ENCODE data around the gene MAGEA9. TPM values are rescaled to one million over a fixed set of nuclear protein-coding genes. Genes with fewer than 3 reads are reported as not detected.
"Not testable (repeated sequence)": the region's sequence is repeated elsewhere in the genome, so short reads cannot be mapped to it uniquely, and the experiment has no call there.

Gene MAGEA9
- not detected for polyA plus RNA-seq (ENCODE audit: insufficient read length in 4 of 4)

- not testable (repeated sequence) for DNase-seq (ENCODE audit: low read depth in 4 of 4, low spot score in 2 of 4)
Observed at GRCh38 chrX:149781727-149782126, at the start of gene MAGEA9. Gene MAGEA9 (plus strand): TSS chrX:149781930. CDS start chrX:149786211, 4,281 bp downstream.

GRCh38 chrX:149742269-149742668 is 39.5 kb upstream of the MAGEA9 start:
- DNase-seq (ENCODE audit: low read depth in 4 of 4, low spot score in 2 of 4), result not testable (repeated sequence)

DNA sequence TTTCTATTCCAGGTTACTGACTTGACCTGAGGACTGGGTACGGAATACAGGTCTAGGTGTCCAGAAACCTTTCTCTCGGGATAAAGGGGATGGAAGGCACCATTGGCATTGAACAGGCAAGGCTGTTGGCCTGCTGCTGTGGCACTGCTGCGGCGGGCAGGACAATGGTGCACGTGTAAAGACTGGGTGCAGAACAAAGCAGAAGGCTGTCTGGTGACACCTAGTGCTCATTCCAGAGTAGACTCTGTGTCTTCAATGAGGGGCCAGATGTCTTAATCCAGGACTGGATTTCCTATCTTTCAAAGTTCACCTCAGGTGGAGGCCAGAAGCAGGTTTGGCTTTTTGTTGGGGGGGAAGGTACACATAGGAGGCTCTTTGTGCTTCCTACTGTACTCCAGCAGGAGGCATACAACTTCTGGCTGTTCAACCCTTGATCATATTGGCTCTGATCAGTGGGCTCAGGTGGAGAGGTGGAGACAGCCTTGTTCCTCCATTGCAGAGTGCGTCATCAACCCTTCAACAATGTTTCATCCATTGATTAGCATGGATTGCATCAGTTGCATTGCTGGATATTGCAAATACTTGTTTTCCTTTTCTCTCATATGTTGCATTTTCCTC is 35.2 kb upstream of the MAGEA9 start:
- DNase-seq (ENCODE audit: low read depth in 4 of 4, low spot score in 2 of 4), result not testable (repeated sequence)

DNA sequence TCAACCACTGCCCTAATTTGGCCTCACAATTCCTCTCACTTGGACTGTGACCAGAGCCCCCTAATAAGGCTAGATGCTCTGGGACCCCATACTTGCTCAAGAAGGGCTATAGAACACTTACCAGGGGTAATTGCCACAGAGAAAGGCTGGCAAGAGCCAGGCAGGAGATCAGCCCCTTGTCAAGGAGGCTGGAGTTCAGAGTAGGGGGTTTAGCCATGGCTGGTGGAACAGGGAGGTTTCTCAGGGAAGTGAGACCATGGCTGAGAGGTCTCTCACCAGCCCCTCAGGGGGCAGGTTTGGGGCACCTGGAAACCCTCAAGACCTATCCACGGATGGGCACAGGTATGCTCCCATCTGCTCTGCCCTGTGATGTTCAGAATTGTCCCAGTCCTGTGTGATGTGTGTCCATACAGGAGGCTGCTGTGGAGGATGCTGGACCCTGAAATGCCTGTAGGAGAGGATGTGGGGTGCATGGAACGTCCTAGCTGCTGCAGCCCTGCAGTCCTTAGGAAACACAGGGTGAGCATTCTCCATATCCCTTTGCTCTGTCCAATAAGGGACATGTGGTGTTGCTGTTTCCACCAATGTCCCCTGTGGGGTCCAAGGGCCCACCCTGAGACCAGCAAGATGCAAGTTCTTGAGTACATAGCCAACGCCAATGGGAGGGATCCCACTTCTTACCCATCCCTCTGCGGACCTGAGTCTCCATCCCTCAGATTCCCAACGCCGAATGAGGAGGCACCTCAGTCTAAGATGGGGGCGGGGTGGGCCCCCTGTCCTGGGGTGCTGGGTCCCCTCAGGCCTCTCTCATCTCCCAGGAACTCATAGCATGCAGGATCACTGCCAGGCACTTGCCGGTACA is 24.3 kb upstream of the MAGEA9 start:
- DNase-seq (ENCODE audit: low read depth in 4 of 4, low spot score in 2 of 4), result no peak

DNA sequence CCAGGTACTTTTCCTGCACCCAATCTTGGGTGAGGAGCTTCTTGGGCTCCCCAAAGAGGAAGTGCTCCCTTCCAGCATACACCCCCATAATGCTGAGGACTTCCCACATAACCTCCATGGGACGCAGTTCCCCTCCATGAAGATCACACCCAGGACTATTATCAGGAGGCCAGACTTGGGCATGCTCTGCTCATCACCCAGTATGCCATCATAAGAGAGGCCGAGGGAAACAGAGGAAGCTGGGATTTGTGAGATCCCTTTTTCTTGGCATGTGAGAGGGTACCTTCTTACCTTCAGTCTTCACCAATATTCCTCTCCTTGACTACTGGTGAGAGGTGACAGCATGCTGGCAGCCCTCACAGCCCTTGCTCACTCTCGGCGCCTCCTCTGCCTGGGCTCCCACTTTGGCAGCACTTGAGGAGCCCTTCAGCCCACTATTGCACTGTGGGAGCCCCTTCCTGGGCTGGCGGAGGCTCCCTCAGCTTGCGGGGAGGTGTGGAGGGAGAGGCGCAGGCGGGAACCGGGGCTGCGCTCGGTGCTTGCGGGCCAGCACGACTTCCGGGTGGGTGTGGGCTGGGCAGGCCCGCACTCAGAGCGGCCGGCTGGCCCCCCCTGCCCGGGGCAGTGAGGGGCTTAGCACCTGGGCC is 23.5 kb upstream of the MAGEA9 start:
- no peak for DNase-seq (ENCODE audit: low read depth in 4 of 4, low spot score in 2 of 4)

- not testable (repeated sequence) for DNase-seq (ENCODE audit: low read depth in 4 of 4, low spot score in 2 of 4)
Observed at GRCh38 chrX:149758715-149759078, 23.0 kb upstream of the MAGEA9 start.

- no peak for DNase-seq (ENCODE audit: low read depth in 4 of 4, low spot score in 2 of 4)
Observed at GRCh38 chrX:149759824-149760223, 21.9 kb upstream of the MAGEA9 start.

DNA sequence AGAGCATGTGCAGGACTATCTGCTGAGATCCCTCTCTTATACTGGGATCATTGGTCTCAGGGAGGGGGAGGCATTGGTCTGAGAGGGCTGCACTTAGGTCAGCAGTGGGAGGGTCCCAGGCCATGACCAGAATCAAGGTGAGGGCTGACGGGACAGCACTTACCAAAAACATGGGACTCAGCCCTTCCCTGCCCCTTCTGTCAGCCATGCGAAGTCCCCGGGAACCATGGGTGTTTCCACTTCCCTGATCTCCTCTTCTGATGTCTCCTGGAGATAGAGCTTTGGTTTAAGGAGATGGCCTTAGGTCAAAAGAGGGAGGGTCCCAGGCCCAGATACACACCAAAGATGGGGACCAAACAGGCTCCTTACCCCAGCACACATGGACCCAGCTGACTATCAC is 20.8 kb upstream of the MAGEA9 start:
- no peak for DNase-seq (ENCODE audit: low read depth in 4 of 4, low spot score in 2 of 4)

DNA sequence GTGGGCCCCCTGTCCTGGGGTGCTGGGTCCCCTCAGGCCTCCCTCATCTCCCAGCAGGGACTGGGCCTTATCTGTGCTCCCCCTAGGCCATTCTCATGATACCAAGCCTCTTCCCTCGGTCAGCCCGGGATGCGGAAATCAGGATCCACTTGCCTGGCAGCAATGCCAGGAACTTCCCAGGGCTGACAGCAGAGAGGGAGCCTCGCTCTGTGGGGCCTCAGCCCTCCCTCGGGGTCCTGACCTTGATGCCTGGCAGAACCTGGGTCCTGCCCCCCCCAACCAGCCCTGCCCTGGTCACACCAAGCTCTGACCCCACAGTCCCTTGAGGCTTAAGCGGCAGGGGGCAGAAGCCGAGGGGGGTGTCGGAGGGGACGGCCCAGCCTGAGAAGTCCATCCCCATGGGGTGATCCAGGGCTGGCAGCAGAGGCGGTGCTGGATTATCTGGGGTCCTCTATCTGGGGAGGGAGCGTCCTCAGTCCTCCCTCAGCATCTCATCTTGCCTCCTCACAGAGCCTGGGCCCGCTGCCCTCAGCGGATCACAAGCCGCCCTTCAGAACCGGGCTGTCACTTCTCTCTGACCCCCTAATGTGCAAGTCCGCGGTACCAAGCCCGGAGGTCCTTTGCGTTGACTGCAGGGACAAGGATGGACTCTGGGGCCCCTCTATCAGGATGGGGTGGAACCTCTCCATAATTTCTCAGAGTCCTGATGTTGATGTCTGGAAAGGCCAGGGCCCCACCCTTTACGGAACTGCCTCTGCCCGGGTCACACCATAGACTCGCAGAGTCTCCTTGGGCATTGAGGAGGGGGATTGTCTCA is 19.7 kb upstream of the MAGEA9 start:
- DNase-seq (ENCODE audit: low read depth in 4 of 4, low spot score in 2 of 4), result not testable (repeated sequence)

DNA sequence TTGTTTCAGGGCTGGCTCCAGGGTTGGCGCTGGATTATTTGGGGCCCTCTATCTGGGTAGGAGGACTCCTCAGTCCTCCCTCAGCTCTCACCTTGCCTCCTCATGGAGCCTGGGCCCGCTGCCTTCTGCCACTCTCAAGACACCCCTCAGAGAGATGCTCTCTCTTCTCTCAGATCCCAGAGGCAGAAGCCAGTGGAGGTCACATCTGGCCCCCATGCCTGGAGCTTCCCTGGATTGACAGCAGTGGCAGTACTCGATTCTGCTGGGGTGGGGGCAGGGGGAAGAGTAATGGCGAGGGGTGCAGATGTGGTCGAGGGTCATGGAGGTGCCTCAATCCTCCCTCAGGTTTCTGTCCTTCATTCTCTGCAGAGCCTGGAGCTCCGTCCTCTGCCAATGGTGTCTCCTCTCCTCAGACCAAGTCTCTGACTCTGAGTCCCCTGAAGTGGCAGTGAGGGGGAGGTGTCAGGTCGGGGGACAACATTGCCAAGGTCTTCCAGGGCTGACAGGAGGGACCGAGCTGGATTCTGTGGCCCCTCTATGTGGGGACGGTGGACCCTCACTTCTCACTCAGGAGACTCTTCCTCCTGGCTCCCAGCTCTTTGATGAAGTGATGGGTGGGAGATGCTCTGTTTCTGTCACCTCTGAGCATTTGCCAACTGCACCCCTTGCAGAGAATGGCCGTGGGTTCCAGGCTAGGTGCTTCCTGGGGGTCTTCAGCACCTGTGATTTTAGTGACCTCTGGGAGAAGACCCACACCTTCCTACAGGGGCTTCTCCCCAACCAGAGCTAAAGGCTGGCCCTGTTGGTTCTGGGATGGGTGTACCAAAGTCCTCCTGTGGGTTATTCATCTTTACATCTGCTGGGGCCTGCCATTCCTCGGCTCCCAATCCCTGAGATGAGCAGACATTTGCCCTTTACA is 18.8 kb upstream of the MAGEA9 start:
- no peak for DNase-seq (ENCODE audit: low read depth in 4 of 4, low spot score in 2 of 4)

DNA sequence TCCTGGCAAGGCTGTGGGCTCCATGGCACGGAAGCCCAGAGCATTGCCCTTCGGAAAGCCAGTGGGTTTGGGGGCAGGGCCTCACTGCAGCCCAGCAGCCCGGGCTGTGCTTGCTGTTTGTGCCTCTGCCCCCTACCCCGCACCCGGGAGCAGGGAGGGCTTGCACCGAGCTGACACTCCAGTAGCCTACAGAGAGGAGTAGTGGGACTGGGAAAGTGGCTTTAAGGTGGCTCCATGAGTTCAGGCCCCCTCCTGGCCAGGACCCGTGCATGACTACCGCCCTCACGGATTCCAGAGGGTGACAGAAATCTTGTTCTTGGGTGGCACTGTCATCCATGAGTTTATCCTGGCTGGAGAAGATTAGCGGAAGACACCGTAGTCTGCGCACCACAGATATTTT is 11.4 kb upstream of the MAGEA9 start:
- DNase-seq (ENCODE audit: low read depth in 4 of 4, low spot score in 2 of 4), result not testable (repeated sequence)

DNA sequence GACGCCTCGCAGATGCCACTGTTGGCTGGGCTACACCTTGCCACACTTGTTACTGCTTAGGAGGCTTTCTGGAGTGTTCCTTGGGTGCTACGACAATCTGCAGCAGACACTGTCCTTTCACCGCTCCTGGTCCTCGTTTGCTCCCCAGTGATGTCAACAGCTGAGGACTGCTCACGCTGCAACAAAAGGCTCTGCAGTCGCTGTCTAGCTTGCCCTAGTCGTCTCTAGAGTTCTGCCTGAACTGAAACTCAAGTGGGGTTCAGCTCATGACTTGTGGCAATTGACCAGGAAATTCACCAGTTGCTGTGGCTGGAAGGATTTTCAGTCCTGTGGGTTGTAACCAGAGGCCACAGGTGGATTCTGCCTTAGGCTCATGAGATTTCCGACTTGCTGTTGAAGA is 8.7 kb upstream of the MAGEA9 start:
- DNase-seq (ENCODE audit: low read depth in 4 of 4, low spot score in 2 of 4), result not testable (repeated sequence)

DNA sequence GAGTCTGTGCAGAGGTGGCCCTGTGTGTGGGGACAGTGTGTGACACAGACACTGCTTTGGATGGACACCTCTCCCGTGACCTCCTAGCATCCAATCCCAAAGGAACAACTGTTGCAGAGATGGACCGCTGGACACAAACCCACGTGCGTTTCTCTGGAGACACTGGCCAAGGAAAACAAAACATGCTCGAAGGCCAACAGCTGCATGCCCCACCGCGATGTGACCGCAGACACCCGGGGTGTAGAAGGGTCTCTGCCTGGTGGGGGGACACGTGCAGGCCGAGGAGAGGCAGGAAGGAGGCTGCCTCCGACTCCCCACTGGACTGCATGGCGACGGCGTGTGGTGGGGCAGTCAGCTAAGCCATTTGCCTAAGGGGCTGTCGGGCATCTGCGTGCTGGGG is 8.0 kb upstream of the MAGEA9 start, which contains the start of gene HSFX1:
Gene HSFX1 (plus strand): TSS at position 301 of the 400 bp plus-strand sequence. CDS start 614 bp downstream, outside the sequence.
- not testable (repeated sequence) for DNase-seq (ENCODE audit: low read depth in 4 of 4, low spot score in 2 of 4)

- not testable (repeated sequence) for DNase-seq (ENCODE audit: low read depth in 4 of 4, low spot score in 2 of 4)
Observed at GRCh38 chrX:149777999-149778398, 3.7 kb upstream of the MAGEA9 start.

- DNase-seq (ENCODE audit: low read depth in 4 of 4, low spot score in 2 of 4), result not testable (repeated sequence)
Observed at GRCh38 chrX:149795531-149795930, 13.8 kb downstream of the MAGEA9 start.

DNA sequence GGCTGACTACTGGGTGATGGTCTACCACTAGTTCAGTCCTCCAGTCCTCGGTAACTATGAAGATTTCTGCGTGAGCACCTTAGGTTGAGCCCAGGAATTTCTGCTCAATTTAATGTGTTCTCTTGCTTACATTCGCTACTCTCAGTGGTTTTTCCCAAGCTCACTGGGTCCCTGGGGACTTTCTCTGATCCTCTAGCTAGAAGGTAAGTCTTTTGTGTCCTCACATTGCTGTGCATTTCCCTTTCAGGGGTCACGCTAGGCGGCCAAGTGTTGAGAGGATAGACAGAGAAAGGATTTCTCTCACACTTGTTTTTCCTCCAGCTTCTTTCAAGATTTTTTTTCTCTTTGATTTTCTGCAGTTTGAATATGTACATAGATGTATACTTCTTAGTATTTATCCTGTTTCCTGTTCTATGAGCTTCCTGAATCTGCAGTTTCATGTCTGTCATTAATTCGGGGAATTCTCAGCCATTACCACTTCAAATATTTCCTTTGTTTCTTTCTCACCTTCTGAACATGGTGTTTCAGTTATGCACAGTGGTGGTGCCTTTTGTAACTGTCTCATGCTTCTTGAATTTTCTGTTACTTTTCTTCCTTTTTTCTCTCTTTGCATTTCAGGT is 17.5 kb downstream of the MAGEA9 start:
- no peak for DNase-seq (ENCODE audit: low read depth in 4 of 4, low spot score in 2 of 4)

GRCh38 chrX:149799938-149800337 is 18.2 kb downstream of the MAGEA9 start:
- no peak for DNase-seq (ENCODE audit: low read depth in 4 of 4, low spot score in 2 of 4)

DNA sequence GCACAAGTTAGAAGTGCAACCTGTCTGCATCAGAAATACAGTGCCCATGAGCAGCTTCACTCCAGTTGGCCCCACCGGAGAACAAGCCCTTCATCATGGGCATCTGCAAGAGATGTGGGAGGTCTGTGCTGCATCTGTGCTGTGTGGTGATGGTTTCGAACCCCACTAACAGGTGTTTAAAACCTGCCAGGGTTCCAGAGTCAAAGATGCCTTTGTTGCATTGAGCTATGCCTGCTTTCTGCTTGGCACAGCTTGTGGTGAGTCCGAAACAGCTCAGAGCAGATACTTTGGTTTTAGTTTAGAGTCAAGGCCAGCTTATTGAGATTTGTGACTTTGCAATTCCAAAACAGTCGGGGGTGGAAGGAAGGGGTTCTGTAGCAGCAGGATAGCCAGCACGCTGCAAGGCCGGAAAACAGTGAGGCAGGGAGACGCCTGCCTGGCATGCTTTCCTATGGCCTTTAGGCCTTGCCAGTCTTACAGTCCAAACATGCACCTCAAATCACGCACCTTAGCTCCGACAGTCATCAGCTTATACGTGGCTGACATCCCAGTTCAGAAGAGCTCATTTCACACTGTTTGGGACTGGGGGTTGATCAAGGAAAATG is 21.8 kb downstream of the MAGEA9 start:
- no peak for DNase-seq (ENCODE audit: low read depth in 4 of 4, low spot score in 2 of 4)

DNA sequence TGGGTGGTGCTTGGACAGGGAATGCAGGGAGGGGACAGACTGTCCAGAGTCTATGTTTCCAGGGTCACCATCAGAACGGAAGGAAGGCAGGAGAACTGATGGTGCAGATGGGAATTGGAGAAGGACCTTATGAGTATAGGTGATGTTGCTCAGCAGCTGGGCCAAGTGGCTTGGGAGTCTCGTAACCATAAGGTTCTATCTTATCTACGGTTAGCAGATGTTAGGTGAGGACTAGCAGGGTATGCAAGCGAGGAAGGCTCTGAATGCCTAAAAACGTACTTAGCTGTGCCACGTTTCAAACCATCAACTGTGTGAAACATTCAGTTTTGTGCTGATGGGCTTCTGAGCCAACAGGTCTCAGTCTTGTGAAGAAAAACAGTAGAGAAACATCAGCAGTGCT is 22.4 kb downstream of the MAGEA9 start:
- no peak for DNase-seq (ENCODE audit: low read depth in 4 of 4, low spot score in 2 of 4)

Measured in left renal cortex interstitium (tissue), 4 donors.